ENCODE results near the gene CDK5R2.

The CDK5R2 gene

DNA sequence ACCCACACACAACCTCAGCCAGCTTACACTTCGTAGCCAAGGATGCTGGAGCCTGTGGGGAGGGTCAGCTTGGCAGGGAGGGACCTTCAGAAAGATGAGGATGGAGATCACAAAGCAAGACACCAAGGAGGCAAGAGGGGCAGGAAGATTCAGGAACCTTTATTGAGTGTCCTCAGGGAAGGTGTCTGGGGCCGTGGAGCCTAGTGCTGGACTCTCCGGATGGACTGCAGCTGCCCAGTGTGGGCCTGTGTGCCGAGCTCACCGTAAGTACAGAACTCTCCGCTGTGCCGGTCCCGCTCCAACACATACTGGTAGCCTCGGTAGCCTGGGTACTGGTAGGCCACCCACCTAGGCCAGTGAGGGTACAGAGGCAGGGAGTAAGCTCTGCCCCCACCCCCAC lies 30.6 kb downstream of the CDK5R2 start:
- no peak overlapping the region for H3K4me3 ChIP-seq (ENCODE audit: low read length)
- no peak for TF ChIP-seq ZNF274 (IDR thresholded peaks at IDR 0.05; ENCODE audit: low read depth, low read length)

- TF ChIP-seq ZNF274 (IDR thresholded peaks at IDR 0.05; ENCODE audit: low read depth, low read length), result no peak
These were observed 31.1 kb downstream of the CDK5R2 start for GRCh38 chr2:218990612-218991011.

GRCh38 chr2:218991674-218992168 lies 32.3 kb downstream of the CDK5R2 start:
- H3K4me3 ChIP-seq (ENCODE audit: low read length), result no peak overlapping the region
- TF ChIP-seq ZNF274 (IDR thresholded peaks at IDR 0.05; ENCODE audit: low read depth, low read length), result no peak

More at GRCh38 chr2:218990612-218991011, 31.1 kb downstream of the CDK5R2 start:
- no peak overlapping the region for H3K4me3 ChIP-seq (ENCODE audit: low read length)

GRCh38 chr2:218992196-218992595 lies 32.7 kb downstream of the CDK5R2 start:
- TF ChIP-seq ZNF274 (IDR thresholded peaks at IDR 0.05; ENCODE audit: low read depth, low read length), result no peak
- no peak overlapping the region for H3K4me3 ChIP-seq (ENCODE audit: low read length)

DNA sequence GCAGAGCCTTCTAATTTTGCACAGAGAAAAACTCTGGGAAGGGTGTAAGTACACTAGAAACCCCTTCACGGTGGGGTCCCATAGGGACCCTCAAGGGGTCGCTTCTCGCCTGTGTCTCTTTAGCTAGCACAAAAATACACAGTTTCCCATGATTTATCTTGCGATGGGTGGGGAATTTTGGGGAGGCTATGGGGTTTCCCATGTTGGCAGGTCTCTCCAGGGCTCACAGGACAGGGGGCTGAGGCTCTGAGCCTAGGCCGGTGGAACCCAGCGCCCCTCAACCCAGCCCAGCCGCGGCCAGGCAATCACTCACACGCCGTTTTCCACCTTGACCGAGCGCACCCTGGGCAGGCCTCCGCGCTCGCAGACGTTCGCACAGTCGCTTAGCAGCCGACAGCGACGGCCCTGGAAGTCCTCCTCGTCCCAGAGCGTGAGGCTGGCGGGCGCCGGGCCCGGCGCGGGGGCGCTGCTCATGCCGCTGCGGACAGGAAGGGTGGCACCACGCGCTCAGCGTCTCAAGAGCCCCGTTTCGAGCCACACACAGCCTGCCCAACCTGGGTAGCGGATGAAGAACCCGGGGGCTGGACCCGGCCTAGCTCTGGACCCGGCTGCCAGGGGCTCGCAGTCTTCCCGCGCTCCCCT lies 33.4 kb downstream of the CDK5R2 start:
- TF ChIP-seq ZNF274 (IDR thresholded peaks at IDR 0.05; ENCODE audit: low read depth, low read length), result no peak
- H3K4me3 ChIP-seq (ENCODE audit: low read length), result no peak overlapping the region

DNA sequence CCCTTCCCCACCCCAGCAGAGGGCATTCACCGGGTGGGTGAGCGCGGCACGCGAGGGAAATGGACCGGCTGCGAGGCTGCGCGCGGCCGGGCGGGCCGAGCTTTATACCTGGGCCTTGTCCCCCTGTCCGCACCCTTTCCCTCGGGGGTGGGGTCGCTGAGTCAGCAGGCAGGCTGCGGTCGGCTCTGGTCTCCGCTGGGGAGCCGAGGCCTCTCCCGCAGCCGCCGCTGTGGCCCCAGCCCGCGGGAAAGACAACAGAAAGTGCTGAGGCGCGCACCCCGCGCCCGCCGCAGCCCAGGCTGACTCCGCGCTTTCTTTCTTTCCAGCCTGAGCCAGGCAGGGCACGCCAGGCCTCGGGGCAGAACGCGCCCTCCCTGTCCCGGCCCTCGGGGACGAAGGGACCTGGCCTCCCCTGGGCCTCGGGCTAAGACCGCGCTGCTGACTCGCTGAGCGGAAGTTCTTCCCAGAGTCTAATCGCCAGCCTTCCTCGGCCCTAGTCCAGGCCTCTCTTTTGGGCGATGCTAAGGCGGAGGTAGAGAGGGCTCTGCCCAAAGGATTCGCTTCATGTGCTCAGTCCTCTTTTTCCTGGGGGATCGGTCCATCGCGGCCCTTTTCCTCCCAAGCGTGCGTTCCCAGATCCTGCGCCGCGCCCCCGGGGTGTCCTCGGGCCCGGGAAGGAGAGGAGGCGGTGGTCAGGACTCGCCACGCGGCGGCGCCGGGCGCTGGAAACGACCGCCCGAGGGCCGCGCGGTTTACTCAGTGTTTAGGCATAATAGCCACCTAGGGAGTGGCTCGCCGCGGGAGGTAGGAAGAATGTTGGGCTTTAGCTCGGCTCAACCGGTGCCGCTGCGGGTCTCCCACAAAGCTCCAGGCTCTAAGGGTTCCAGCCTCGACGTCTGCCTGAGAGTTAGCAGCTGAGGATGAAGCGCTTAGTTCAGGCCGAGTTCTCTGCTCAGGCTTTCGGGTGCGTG lies 34.2 kb downstream of the CDK5R2 start, which contains the start of gene CRYBA2:
CRYBA2 (minus strand) TSS at position 78 of the 971 bp plus-strand sequence. CDS start 246 bp downstream, outside the sequence.
- no peak within 1 kb of the TSS for H3K4me3 ChIP-seq (ENCODE audit: low read length)
- TF ChIP-seq ZNF274 (IDR thresholded peaks at IDR 0.05; ENCODE audit: low read depth, low read length), result no peak

DNA sequence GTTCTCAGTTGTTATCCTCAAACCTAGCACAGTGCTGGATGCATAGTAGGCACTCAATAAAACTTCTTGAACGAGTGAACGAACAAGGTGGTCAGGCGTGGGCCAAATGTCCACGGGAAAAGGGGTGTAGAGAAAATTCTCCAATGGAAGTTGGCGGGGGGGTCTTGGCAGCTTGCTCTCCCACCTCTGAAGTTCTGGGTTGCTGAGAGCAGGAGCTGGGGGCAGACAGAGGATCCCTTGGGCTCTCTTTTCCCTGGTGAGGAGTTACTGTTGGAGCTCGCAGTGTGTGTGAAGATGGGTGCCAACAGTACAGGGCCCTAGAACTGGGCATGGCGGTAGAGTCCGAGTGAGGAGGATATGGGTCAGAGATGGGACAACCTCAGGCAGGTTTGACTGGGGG lies 36.1 kb downstream of the CDK5R2 start:
- H3K4me3 ChIP-seq (ENCODE audit: low read length), result no peak overlapping the region

GRCh38 chr2:218995972-218996711 lies 36.7 kb downstream of the CDK5R2 start:
- TF ChIP-seq ZNF274 (IDR thresholded peaks at IDR 0.05; ENCODE audit: low read depth, low read length), result no peak
- no peak overlapping the region for H3K4me3 ChIP-seq (ENCODE audit: low read length)

More for the DNA sequence above, 36.1 kb downstream of the CDK5R2 start:
- no peak for TF ChIP-seq ZNF274 (IDR thresholded peaks at IDR 0.05; ENCODE audit: low read depth, low read length)

DNA sequence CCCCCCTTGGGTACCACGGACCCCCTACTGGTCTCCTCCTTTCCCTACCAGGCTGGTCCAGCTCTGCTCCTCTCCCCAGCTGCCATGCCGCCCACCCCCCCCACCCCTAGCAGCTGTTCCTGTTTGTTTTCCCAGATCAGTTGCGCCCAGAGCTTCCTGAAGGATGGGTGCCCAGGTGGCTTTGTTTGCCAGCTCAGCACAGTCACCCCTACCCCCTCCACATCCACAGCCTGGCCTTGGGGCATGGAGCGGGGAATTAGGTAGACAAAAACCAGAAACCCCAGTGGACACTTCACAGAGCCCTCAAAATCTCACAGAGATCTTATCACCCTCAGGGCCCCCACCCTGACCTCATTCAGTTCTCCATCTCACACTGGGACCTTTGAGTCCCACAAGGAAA lies 37.5 kb downstream of the CDK5R2 start:
- no peak for TF ChIP-seq ZNF274 (IDR thresholded peaks at IDR 0.05; ENCODE audit: low read depth, low read length)
- H3K4me3 ChIP-seq (ENCODE audit: low read length), result no peak overlapping the region

- no peak for TF ChIP-seq ZNF274 (IDR thresholded peaks at IDR 0.05; ENCODE audit: low read depth, low read length)
- H3K4me3 ChIP-seq (ENCODE audit: low read length), result no peak overlapping the region
These were observed 38.3 kb downstream of the CDK5R2 start for GRCh38 chr2:218997731-218998130.

GRCh38 chr2:218998414-218999002 lies 39.0 kb downstream of the CDK5R2 start:
- no peak overlapping the region for H3K4me3 ChIP-seq (ENCODE audit: low read length)
- TF ChIP-seq ZNF274 (IDR thresholded peaks at IDR 0.05; ENCODE audit: low read depth, low read length), result no peak

DNA sequence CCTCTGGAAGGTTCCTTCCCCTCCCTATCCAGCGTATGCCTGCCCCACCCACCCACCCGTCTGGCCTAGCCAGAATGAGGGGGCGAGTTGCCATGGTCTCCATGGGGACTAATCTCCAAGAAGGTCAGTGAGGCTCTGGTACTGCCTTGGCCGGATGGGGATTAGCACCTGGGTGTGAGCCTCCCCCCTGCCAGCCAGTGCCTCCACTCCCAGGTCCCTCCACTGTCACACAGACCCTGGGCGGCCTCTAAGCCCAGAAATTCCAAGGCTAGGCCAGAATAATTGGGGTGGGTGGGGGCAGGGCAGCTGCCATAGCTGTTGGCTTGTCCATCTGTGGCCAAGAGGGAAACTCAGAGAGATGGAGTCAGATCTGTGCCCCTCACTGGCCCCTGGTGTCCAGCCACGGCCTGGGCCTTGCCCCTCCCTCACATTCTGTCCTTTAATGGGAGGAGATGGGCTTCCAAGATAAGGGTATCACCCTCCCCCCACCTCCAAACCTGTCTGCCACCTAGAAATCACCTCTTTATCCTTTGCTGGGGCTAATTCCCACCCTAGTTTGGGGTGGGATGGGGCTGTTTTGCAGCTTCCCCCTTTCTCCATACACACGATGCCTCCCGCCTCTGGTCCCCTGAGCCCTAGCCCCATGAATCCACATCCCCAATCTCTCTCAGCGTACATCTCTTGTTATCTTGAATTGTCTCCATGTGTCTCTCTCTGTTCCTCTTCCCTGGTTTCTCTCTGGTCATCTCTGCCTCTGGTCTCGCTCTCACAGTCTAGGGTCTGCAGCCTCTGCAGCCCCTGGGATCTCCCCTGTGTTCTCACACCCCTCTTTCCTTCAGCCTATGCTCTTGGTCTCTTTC lies 39.8 kb downstream of the CDK5R2 start:
- TF ChIP-seq ZNF274 (IDR thresholded peaks at IDR 0.05; ENCODE audit: low read depth, low read length), result no peak
- no peak overlapping the region for H3K4me3 ChIP-seq (ENCODE audit: low read length)

All from GM08714 (cell line).